SK-N-SH (cell line): Measurements from ENCODE around the gene FALEC. TPM values are rescaled to one million over a fixed set of nuclear protein-coding genes. Genes with fewer than 3 reads are reported as not detected.

ENCODE experiments used
- CTCF ChIA-PET: fragments of 300-600, 350-600 bp; formaldehyde crosslinking; extraction: SDS; loops from one replicate; lab custom pipeline; 2021; lab: Yijun Ruan, JAX
- POLR2A ChIA-PET: fragments of 350-600 bp; sonication (Branson Sonifier 250); formaldehyde crosslinking; extraction: SDS; loops from one replicate; lab custom pipeline; 2020; ENCODE audit warnings: antibody characterized with exemption, inconsistent platforms; lab: Yijun Ruan, JAX
- DNase-seq: peaks from one replicate; pipeline ENCODE4 v3.0.0; 2012
- H2AFZ ChIP-seq: fragments of 200-600 bp; sonication (generic); 2 replicates; pipeline ENCODE4 v1.8.1; 2016; ENCODE audit warnings: antibody characterized with exemption, mild to moderate bottlenecking, low read depth
- H3F3A ChIP-seq: fragments of 200-600 bp; sonication (generic); replicated peaks from 2 replicates; pipeline ENCODE3; 2016; ENCODE audit warnings: antibody characterized with exemption, mild to moderate bottlenecking; ENCODE audit not compliant: insufficient read depth
- H3K27ac ChIP-seq, 2 experiments: fragments of 200-500 bp in 1 of 2; fragments of 200-600 bp in 1 of 2; sonication (Bioruptor generic) in 1 of 2; sonication (generic), shearing (Covaris generic) in 1 of 2; 2 replicates each; pipeline versions ENCODE4 v1.5.1 to v1.6.1; 2014 to 2016; ENCODE audit warnings: low read depth in 2 of 2, inconsistent platforms in 1 of 2, low read length in 1 of 2, mild to moderate bottlenecking in 1 of 2, mixed read lengths in 1 of 2
- H3K27me3 ChIP-seq: fragments of 200-600 bp; sonication (generic), shearing (Covaris generic); 2 replicates; pipeline ENCODE4 v1.6.1; 2016; ENCODE audit warnings: mixed run types; ENCODE audit not compliant: insufficient read depth
- H3K36me3 ChIP-seq, 2 experiments: fragments of 200-500 bp in 1 of 2; fragments of 200-600 bp in 1 of 2; sonication (Bioruptor generic) in 1 of 2; sonication (generic) in 1 of 2; replicated peaks in 1 of 2; 2 replicates each; pipeline versions ENCODE3 to v1.5.1; 2014 to 2016; ENCODE audit warnings: low read length in 1 of 2, mild to moderate bottlenecking in 1 of 2; ENCODE audit not compliant: insufficient read depth in 2 of 2, control insufficient read depth in 1 of 2
- H3K4me1 ChIP-seq, 2 experiments: fragments of 200-500 bp in 1 of 2; fragments of 200-600 bp in 1 of 2; sonication (Bioruptor generic) in 1 of 2; sonication (generic), shearing (Covaris generic) in 1 of 2; 2 replicates each; pipeline versions ENCODE4 v1.5.1 to v1.6.1; 2014 to 2016; ENCODE audit warnings: low read depth in 1 of 2, low read length in 1 of 2, mixed run types in 1 of 2; ENCODE audit not compliant: insufficient read depth in 2 of 2, control insufficient read depth in 1 of 2
- H3K4me2 ChIP-seq: fragments of 200-600 bp; sonication (generic), shearing (Covaris generic); 2 replicates; pipeline ENCODE4 v1.6.1; 2017; ENCODE audit warnings: mixed run types
- H3K4me3 ChIP-seq, 2 experiments: fragments of 200-500 bp in 1 of 2; fragments of 200-600 bp in 1 of 2; sonication (Bioruptor generic) in 1 of 2; sonication (generic), shearing (Covaris generic) in 1 of 2; 2 replicates each; pipeline versions ENCODE4 v1.5.1 to v1.8.1; 2014 to 2016; ENCODE audit warnings: low read depth in 2 of 2, inconsistent platforms in 1 of 2, low read length in 1 of 2, mild to moderate bottlenecking in 1 of 2, mixed read lengths in 1 of 2, moderate library complexity in 1 of 2
- H3K79me2 ChIP-seq: fragments of 200-600 bp; sonication (generic); 2 replicates; pipeline ENCODE4 v1.8.1; 2017; ENCODE audit warnings: mild to moderate bottlenecking; ENCODE audit not compliant: insufficient read depth
- H3K9ac ChIP-seq: fragments of 200-600 bp; sonication (generic); 2 replicates; pipeline ENCODE4 v1.6.1; 2017; ENCODE audit warnings: mixed run types
- H3K9me2 ChIP-seq: fragments of 200-600 bp; sonication (generic); 2 replicates; pipeline ENCODE4 v1.6.1; 2017; ENCODE audit warnings: mixed run types
- H3K9me3 ChIP-seq: fragments of 200-600 bp; sonication (generic); 2 replicates; pipeline ENCODE4 v1.6.1; 2017; ENCODE audit warnings: mixed run types, mild to moderate bottlenecking, moderate library complexity
- H4K20me1 ChIP-seq: fragments of 200-600 bp; sonication (generic); 2 replicates; pipeline ENCODE4 v1.6.1; 2017; ENCODE audit warnings: mild to moderate bottlenecking, mixed run types; ENCODE audit not compliant: insufficient read depth
- EP300 ChIP-seq, 2 experiments: IDR thresholded peaks; 2 replicates each; pipeline versions ENCODE4 v1.4.0 to v1.6.1; 2012; ENCODE audit warnings: borderline replicate concordance in 1 of 2, low read depth in 1 of 2, low read length in 1 of 2
- GABPA ChIP-seq: IDR thresholded peaks from 2 replicates; pipeline ENCODE4 v1.4.0; 2012; ENCODE audit warnings: low read depth, mild to moderate bottlenecking
- MXI1 ChIP-seq: IDR thresholded peaks from 2 replicates; pipeline ENCODE4 v1.6.1; 2012; ENCODE audit warnings: mild to moderate bottlenecking, low read depth, low read length, improper control_type of control experiment
- NFIC ChIP-seq: IDR thresholded peaks from 2 replicates; pipeline ENCODE4 v1.4.0; 2012; ENCODE audit warnings: borderline replicate concordance
- NRF1 ChIP-seq: IDR thresholded peaks from 2 replicates; pipeline ENCODE4 v1.6.1; 2012; ENCODE audit warnings: low read depth, mild to moderate bottlenecking, low read length
- RAD21 ChIP-seq: IDR thresholded peaks from 2 replicates; pipeline ENCODE4 v1.6.1; 2012; ENCODE audit warnings: mild to moderate bottlenecking, low read length
- RXRA ChIP-seq: IDR thresholded peaks from 2 replicates; pipeline ENCODE4 v1.4.0; 2012; ENCODE audit warnings: low read depth, mild to moderate bottlenecking, borderline replicate concordance
- WGBS: methylation state at CpG from one replicate; pipeline ENCODE4 v1.1.6; 2017; ENCODE audit warnings: low lambda C conversion rate; 5-methylcytosine and 5-hydroxymethylcytosine counted together
- polyA plus RNA-seq, 3 experiments: library from polyadenylated mRNA; depleted of rRNA; stranded (reverse); fragments of >200 nt; gene quantifications; 2 replicates each; pipeline ENCODE4 v1.2.3, GENCODE V29; 2012
- TF ChIP-seq, protein P1 (sequence below): fragments of 150-350 bp; IDR thresholded peaks from 2 replicates; pipeline ENCODE4 v1.6.1; 2016; ENCODE audit warnings: mild to moderate bottlenecking, low read depth, low read length
- TF ChIP-seq, protein P2 (sequence below): IDR thresholded peaks from 2 replicates; pipeline ENCODE4; 2012
- TF ChIP-seq, protein P3 (sequence below): fragments of 200-600 bp; sonication (generic); IDR thresholded peaks from 2 replicates; pipeline ENCODE4 v1.6.1; 2017; ENCODE audit warnings: antibody characterized with exemption, mild to moderate bottlenecking, moderate library complexity
- TF ChIP-seq, protein P4 (sequence below): IDR thresholded peaks from 2 replicates; pipeline ENCODE4 v1.4.0; 2012; ENCODE audit warnings: low read depth, borderline replicate concordance

FALEC gene
- polyA plus RNA-seq, 1 of the 3 experiments (the other 2 are of a cell fraction), result 0.72 TPM

DNA sequence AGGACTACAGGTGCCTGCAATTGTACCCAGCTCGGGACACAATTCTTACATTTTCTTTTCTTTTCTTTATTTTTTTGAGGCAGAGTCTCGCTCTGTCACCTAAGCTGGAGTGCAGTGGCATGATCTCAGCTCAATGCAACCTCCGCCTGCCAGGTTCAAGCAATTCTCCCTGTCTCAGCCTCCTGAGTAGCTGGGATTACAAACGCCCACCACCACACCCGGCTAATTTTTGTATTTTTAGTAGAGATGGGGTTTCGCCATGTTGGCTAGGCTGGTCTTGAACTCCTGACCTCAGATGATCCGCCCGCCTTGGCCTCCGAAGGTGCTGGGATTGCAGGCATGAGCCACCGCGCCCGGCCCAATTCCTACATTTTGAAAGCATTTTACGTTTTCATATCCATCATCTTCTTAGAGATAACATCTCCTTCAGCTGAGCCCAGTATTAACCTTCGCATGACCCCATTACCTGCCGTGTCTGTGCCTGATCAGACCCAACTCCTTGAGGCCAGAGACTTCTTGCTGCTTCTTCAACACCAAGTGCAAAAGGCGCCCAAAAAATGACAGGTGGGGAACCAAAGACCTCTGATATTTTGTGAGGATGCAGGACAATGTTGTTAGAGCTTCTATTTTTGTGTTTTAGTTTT is 30.9 kb downstream of the FALEC start:
- TF ChIP-seq RXRA, result no peak
- TF ChIP-seq RAD21, result no peak
- TF ChIP-seq, protein P1, sequence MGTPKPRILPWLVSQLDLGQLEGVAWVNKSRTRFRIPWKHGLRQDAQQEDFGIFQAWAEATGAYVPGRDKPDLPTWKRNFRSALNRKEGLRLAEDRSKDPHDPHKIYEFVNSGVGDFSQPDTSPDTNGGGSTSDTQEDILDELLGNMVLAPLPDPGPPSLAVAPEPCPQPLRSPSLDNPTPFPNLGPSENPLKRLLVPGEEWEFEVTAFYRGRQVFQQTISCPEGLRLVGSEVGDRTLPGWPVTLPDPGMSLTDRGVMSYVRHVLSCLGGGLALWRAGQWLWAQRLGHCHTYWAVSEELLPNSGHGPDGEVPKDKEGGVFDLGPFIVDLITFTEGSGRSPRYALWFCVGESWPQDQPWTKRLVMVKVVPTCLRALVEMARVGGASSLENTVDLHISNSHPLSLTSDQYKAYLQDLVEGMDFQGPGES, result no peak
- no peak for TF ChIP-seq NFIC
- TF ChIP-seq EP300 (IDR thresholded peaks at IDR 0.05; ENCODE audit: borderline replicate concordance in 1 of 2, low read depth in 1 of 2, low read length in 1 of 2), result no peak
- TF ChIP-seq, protein P2, sequence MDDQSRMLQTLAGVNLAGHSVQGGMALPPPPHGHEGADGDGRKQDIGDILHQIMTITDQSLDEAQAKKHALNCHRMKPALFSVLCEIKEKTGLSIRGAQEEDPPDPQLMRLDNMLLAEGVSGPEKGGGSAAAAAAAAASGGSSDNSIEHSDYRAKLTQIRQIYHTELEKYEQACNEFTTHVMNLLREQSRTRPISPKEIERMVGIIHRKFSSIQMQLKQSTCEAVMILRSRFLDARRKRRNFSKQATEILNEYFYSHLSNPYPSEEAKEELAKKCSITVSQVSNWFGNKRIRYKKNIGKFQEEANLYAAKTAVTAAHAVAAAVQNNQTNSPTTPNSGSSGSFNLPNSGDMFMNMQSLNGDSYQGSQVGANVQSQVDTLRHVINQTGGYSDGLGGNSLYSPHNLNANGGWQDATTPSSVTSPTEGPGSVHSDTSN, result no peak
- TF ChIP-seq NRF1, result no peak
- TF ChIP-seq, protein P3, sequence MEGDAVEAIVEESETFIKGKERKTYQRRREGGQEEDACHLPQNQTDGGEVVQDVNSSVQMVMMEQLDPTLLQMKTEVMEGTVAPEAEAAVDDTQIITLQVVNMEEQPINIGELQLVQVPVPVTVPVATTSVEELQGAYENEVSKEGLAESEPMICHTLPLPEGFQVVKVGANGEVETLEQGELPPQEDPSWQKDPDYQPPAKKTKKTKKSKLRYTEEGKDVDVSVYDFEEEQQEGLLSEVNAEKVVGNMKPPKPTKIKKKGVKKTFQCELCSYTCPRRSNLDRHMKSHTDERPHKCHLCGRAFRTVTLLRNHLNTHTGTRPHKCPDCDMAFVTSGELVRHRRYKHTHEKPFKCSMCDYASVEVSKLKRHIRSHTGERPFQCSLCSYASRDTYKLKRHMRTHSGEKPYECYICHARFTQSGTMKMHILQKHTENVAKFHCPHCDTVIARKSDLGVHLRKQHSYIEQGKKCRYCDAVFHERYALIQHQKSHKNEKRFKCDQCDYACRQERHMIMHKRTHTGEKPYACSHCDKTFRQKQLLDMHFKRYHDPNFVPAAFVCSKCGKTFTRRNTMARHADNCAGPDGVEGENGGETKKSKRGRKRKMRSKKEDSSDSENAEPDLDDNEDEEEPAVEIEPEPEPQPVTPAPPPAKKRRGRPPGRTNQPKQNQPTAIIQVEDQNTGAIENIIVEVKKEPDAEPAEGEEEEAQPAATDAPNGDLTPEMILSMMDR, result no peak
- TF ChIP-seq, protein P4, sequence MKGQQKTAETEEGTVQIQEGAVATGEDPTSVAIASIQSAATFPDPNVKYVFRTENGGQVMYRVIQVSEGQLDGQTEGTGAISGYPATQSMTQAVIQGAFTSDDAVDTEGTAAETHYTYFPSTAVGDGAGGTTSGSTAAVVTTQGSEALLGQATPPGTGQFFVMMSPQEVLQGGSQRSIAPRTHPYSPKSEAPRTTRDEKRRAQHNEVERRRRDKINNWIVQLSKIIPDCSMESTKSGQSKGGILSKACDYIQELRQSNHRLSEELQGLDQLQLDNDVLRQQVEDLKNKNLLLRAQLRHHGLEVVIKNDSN, result no peak
- TF ChIP-seq GABPA, result no peak
- no peak for TF ChIP-seq MXI1
- peaks cover 0 to 4% of the 10 kb centered on the region in 2 experiments; a peak in 1 of 4 replicates for H3K4me1 ChIP-seq
- H3F3A ChIP-seq, result peaks cover 7% of the 10 kb centered on the region
- H3K36me3 ChIP-seq, result no peaks in the 10 kb centered on the region
- no peak overlapping the region for H3K9ac ChIP-seq
- no peak overlapping the region for H3K27ac ChIP-seq
- H2AFZ ChIP-seq, result no peak overlapping the region
- 92% methylated on average over 16 of the region's 16 CpGs for WGBS
- H3K9me3 ChIP-seq, result no peaks in the 10 kb centered on the region
- no peak overlapping the region for H3K4me2 ChIP-seq
- DNase-seq, result no peak
- CTCF ChIA-PET, result interaction anchor here (1.0 to 10.0 kb wide), 3 partner anchors 14 to 75 kb away, joined by 3 to 88 read pairs (median 69); no protein-coding TSS in a partner anchor
- H3K4me3 ChIP-seq, result no peak overlapping the region
- no peaks in the 10 kb centered on the region for H3K79me2 ChIP-seq
- no peaks in the 10 kb centered on the region for H3K9me2 ChIP-seq
- no peaks in the 10 kb centered on the region for H3K27me3 ChIP-seq
- H4K20me1 ChIP-seq, result no peaks in the 10 kb centered on the region
- POLR2A ChIA-PET, result no interaction called here
